ENCODE measurements around the gene ZCCHC14.

The ZCCHC14 gene

DNA sequence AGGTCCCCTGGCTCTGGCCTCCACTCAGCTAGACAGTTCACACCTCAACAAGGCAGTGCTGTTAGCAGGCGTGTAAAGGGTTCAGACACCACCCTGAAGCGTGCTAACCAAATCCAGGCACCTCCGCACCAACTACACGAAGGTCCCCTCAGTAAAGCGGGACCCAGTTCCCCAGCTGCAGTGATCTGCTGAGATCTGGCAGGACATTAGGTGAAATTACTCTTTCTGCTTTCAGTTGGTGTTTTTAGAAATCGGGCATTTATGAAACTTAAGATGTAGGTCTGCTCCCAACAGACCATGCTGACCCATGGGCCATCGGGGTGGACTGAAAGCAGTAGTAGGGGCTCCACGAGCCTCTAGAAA, 136.4 kb downstream of the ZCCHC14 start:
- no peak for DNase-seq

Measured in NCI-H226 (cell line).